Measurements from ENCODE around the gene BBX. TPM values are rescaled to one million over a fixed set of nuclear protein-coding genes. Genes with fewer than 3 reads are reported as not detected.

BBX gene
- total RNA-seq, 1 experiment from 2014 or later, result 66.8 TPM

DNA sequence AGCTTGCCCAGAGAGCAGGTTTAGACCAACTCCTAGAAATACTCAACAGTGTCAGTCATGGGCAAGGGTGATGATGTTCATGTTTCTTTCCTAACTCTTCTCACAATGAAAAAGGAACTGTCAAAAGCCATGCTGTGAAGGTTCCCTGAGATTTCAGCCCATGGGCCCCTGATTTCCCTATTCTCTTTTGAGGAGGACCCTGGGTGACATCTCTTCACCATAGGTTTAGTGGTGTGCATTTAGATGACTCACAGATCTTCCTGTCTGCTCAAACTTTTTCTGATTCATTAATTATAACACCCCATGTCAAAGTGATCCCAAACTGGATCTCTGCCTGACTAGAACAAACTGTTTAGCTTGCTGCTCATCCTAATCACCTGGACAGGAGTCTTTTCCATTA, 108.0 kb downstream of the BBX start:
- Histone ChIP-seq H2AFZ (ENCODE audit: low read length) (no peak overlapping the region), H3K9ac (ENCODE audit: low read length) (no peak overlapping the region), H3K9me3 (ENCODE audit: low read length) (no peaks in the 10 kb centered on the region), H3K4me2 (ENCODE audit: low read length) (no peak overlapping the region), H3K4me3 (ENCODE audit: low read length) (no peak overlapping the region), H4K20me1 (ENCODE audit: low read length) (no peaks in the 10 kb centered on the region), H3K27ac (ENCODE audit: low read length) (no peak overlapping the region), H3K79me2 (ENCODE audit: low read length) (no peaks in the 10 kb centered on the region), H3F3A (ENCODE audit: low read length, unreplicated experiment) (no peaks in the 10 kb centered on the region), H3K9me2 (replicated peaks; ENCODE audit: low read length) (no peaks in the 10 kb centered on the region), H3K36me3 (ENCODE audit: low read depth, low read length) (no peaks in the 10 kb centered on the region), H3K4me1 (ENCODE audit: insufficient read depth, low read length) (no peaks in the 10 kb centered on the region), H3K27me3 (ENCODE audit: low read length) (no peaks in the 10 kb centered on the region)
- ATAC-seq, result no peak
- no peak for DNase-seq
- intact Hi-C loops (cut with micrococcal nuclease), result no loop called here
- no TSS peak for BruUV-seq (replicated peaks)
- no peak for TF ChIP-seq EZH2phosphoT487 (IDR thresholded peaks at IDR 0.05; ENCODE audit: borderline replicate concordance, low read length)
- TF ChIP-seq EZH2 (IDR thresholded peaks at IDR 0.05; ENCODE audit: low read length, unreplicated experiment), result no peak
- TF ChIP-seq, protein P1, sequence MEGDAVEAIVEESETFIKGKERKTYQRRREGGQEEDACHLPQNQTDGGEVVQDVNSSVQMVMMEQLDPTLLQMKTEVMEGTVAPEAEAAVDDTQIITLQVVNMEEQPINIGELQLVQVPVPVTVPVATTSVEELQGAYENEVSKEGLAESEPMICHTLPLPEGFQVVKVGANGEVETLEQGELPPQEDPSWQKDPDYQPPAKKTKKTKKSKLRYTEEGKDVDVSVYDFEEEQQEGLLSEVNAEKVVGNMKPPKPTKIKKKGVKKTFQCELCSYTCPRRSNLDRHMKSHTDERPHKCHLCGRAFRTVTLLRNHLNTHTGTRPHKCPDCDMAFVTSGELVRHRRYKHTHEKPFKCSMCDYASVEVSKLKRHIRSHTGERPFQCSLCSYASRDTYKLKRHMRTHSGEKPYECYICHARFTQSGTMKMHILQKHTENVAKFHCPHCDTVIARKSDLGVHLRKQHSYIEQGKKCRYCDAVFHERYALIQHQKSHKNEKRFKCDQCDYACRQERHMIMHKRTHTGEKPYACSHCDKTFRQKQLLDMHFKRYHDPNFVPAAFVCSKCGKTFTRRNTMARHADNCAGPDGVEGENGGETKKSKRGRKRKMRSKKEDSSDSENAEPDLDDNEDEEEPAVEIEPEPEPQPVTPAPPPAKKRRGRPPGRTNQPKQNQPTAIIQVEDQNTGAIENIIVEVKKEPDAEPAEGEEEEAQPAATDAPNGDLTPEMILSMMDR (conservative IDR thresholded peaks at IDR 0.05; ENCODE audit: low read depth, low read length), result no peak
- ChIA-PET POLR2A (ENCODE audit: unreplicated experiment) (no interaction called here), CTCF (no interaction called here)

DNA sequence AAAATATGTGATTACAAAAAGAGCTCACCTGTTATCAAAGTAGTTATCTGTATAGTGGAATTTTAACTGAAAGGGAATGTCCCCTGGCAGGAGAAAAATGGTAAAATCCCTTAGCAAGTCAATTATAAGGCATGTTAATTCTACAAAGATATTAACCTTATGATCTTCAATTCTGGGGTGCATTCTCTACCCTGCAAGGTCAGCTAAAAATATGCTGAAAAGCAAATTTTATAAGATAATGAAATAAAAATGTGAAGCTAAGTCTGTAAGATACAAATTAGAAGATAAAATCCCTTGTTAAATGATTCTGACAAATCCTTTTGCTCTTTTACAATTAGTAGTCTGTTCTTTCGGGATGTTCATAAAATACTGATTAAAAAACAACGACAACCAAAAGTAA, 109.8 kb downstream of the BBX start:
- Histone ChIP-seq H3K4me2 (ENCODE audit: low read length) (no peak overlapping the region), H4K20me1 (ENCODE audit: low read length) (no peaks in the 10 kb centered on the region), H3K79me2 (ENCODE audit: low read length) (no peaks in the 10 kb centered on the region), H3K9me3 (ENCODE audit: low read length) (no peaks in the 10 kb centered on the region), H3K36me3 (ENCODE audit: low read depth, low read length) (no peaks in the 10 kb centered on the region), H3K9me2 (replicated peaks; ENCODE audit: low read length) (no peaks in the 10 kb centered on the region), H3K4me1 (ENCODE audit: insufficient read depth, low read length) (no peaks in the 10 kb centered on the region), H2AFZ (ENCODE audit: low read length) (no peak overlapping the region), H3K4me3 (ENCODE audit: low read length) (no peak overlapping the region), H3K27me3 (ENCODE audit: low read length) (no peaks in the 10 kb centered on the region), H3F3A (ENCODE audit: low read length, unreplicated experiment) (no peaks in the 10 kb centered on the region), H3K27ac (ENCODE audit: low read length) (no peak overlapping the region), H3K9ac (ENCODE audit: low read length) (no peak overlapping the region)
- ChIA-PET POLR2A (ENCODE audit: unreplicated experiment) (no interaction called here), CTCF (no interaction called here)
- DNase-seq (no peak), ATAC-seq (no peak)
- intact Hi-C loops (cut with micrococcal nuclease), result no loop called here
- BruUV-seq (replicated peaks), result no TSS peak
- TF ChIP-seq EZH2phosphoT487 (IDR thresholded peaks at IDR 0.05; ENCODE audit: borderline replicate concordance, low read length), result no peak
- TF ChIP-seq, protein P1 (conservative IDR thresholded peaks at IDR 0.05; ENCODE audit: low read depth, low read length), result no peak
- no peak for TF ChIP-seq EZH2 (IDR thresholded peaks at IDR 0.05; ENCODE audit: low read length, unreplicated experiment)

DNA sequence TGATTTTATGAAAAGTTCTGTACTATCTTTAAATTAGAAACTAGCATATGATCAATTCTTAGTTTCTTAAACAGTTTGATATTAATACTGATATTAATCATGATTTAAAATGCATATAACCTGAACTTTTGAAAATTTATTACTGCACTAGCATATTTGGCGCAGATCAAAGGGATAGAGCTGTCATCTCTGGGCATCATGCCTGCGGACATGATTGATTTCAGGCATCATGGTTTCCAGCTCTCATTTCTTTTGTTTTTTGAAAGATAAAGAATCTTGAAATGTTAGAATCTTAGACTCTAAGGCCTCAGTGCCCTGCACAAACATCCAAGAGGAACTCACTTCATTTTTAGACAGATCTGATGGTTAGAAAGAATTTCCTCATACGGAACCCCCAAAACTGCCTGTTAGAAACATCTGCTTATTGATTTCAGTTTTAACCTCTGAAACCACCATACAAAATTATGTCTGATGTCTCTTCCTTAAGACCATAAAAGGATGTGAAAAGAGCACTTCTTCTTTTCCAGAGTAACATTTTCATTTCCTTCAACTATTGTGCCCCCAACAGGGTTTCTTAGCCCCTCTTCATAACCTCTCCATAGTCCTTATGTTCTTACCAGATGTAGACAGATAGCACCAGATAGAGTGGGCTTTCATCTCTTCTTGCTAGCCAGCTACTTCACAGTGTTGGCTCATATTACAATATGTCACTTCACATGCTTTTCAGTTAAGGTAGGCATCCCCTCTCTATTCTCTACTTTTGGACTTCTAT, 110.8 kb downstream of the BBX start:
- Histone ChIP-seq H2AFZ (ENCODE audit: low read length) (no peak overlapping the region), H3K79me2 (ENCODE audit: low read length) (no peaks in the 10 kb centered on the region), H4K20me1 (ENCODE audit: low read length) (no peaks in the 10 kb centered on the region), H3K9me3 (ENCODE audit: low read length) (no peaks in the 10 kb centered on the region), H3K27ac (ENCODE audit: low read length) (no peak overlapping the region), H3K9ac (ENCODE audit: low read length) (no peak overlapping the region), H3K27me3 (ENCODE audit: low read length) (no peaks in the 10 kb centered on the region), H3K36me3 (ENCODE audit: low read depth, low read length) (no peaks in the 10 kb centered on the region), H3K4me3 (ENCODE audit: low read length) (no peak overlapping the region), H3K9me2 (replicated peaks; ENCODE audit: low read length) (no peaks in the 10 kb centered on the region), H3K4me2 (ENCODE audit: low read length) (no peak overlapping the region), H3F3A (ENCODE audit: low read length, unreplicated experiment) (no peaks in the 10 kb centered on the region), H3K4me1 (ENCODE audit: insufficient read depth, low read length) (no peaks in the 10 kb centered on the region)
- CTCF ChIA-PET, result no interaction called here
- no peak for DNase-seq
- POLR2A ChIA-PET (ENCODE audit: unreplicated experiment), result no interaction called here
- no peak for ATAC-seq
- intact Hi-C loops (cut with micrococcal nuclease), result no loop called here
- TF ChIP-seq EZH2phosphoT487 (IDR thresholded peaks at IDR 0.05; ENCODE audit: borderline replicate concordance, low read length), result no peak
- TF ChIP-seq, protein P1 (conservative IDR thresholded peaks at IDR 0.05; ENCODE audit: low read depth, low read length), result no peak
- TF ChIP-seq EZH2 (IDR thresholded peaks at IDR 0.05; ENCODE audit: low read length, unreplicated experiment), result no peak
- BruUV-seq (replicated peaks), result no TSS peak
